ENCODE results near the gene TCP11L1.
"Not testable (repeated sequence)": the region's sequence is repeated elsewhere in the genome, so short reads cannot be mapped to it uniquely, and the experiment has no call there.

The TCP11L1 gene

DNA sequence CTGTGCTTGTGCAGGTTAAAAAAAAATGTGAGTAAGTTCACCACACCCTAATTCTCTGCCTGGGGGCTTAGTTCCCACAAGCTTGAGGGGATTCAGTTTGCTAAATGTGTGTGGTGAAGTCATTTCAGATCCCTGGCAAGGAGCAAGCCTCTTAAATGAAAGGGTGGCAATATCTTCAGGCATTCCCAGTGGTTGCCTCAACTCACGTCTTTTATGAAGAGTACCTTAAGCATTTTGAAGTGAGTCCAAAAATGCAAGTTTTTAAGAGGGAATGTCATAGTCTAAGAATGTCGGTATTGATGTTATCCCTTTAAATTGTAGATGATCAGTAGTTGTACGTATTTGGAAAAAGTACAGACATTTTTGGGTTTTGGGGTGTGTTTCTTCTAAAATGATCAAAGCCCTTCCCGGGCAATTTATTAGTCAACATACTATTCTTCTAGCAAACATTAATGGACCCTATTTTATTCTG lies 4.9 kb downstream of the TCP11L1 start:
- H3K27ac ChIP-seq = no peak overlapping the region
- H3K4me1 ChIP-seq = peaks cover 2% of the 10 kb centered on the region
- no peak overlapping the region for H2AFZ ChIP-seq
- no peak overlapping the region for H3K4me3 ChIP-seq (ENCODE audit: low read depth, low read length)
- no peaks in the 10 kb centered on the region for H3K36me3 ChIP-seq (ENCODE audit: control insufficient read depth, insufficient read depth, low read length)
- TF ChIP-seq CTCF (IDR thresholded peaks at IDR 0.05) = no peak
- H3K27me3 ChIP-seq (ENCODE audit: control insufficient read depth, insufficient read depth, low read length) = no peaks in the 10 kb centered on the region
- no peaks in the 10 kb centered on the region for H3K79me2 ChIP-seq
- H3K9me3 ChIP-seq (ENCODE audit: control insufficient read depth, low read length) = no peaks in the 10 kb centered on the region
- H3K4me2 ChIP-seq (ENCODE audit: low read length) = no peak overlapping the region
- H3K9ac ChIP-seq = no peak overlapping the region

DNA sequence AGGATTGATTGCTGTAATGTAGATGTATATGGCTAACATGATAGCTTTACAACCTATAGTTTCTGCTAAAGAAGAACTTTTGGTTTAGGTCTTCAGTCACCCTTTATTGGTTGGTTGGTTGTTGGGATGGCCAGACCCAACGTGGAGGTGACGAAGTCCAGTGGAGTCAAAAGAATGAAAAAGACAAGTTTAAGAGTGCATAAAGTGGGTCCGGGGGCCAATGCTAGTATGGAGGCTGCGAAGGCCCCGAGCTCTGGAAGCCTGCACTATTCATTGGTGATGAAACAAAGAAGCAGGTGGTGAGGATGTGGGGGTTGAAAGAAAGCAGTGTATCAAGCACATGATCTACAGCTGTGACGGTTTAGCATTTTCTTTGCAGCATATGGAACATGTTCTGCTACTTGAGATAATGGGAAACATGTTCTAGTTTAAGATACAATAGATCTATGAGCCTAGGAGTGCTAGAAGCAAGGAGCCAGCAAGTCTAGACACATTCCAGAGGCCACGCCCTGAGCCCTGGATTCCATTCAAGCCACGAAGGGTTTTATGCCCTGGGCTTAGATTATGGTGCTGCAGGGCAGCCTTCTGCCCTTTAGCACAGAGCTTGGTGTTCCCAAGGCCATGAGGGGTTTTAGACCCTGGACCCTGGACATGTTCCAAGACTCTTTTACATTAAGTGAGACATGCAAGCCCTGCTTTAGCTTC lies 6.3 kb downstream of the TCP11L1 start:
- H3K36me3 ChIP-seq (ENCODE audit: control insufficient read depth, insufficient read depth, low read length) = no peaks in the 10 kb centered on the region
- H3K4me1 ChIP-seq = no peaks in the 10 kb centered on the region
- no peaks in the 10 kb centered on the region for H3K27me3 ChIP-seq (ENCODE audit: control insufficient read depth, insufficient read depth, low read length)
- no peak overlapping the region for H3K4me3 ChIP-seq (ENCODE audit: low read depth, low read length)
- H3K27ac ChIP-seq = no peak overlapping the region
- no peak for TF ChIP-seq CTCF (IDR thresholded peaks at IDR 0.05)
- H3K4me2 ChIP-seq (ENCODE audit: low read length) = no peak overlapping the region
- H3K9ac ChIP-seq = no peak overlapping the region
- H3K79me2 ChIP-seq = no peaks in the 10 kb centered on the region
- no peak overlapping the region for H2AFZ ChIP-seq
- H3K9me3 ChIP-seq (ENCODE audit: control insufficient read depth, low read length) = no peaks in the 10 kb centered on the region

DNA sequence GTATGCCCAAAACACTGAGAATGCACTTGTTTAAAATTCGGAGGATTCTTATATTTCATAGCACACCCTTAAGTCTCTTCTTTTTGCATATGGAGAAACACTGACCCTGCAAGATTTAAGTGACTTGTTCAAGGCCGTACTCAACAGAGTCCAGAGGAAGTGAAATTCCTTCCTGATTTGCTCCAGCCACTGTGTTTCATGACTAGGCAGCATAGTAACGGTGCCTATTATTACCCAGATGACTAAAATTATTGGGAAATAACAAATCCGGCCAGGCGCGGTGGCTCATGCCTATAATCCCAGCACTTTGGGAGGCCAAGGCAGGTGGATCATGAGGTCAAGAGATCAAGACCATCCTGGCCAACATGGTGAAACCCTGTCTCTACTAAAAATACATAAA lies 9.3 kb downstream of the TCP11L1 start:
- H3K9ac ChIP-seq; H3K36me3 ChIP-seq (ENCODE audit: control insufficient read depth, insufficient read depth, low read length); H3K27me3 ChIP-seq (ENCODE audit: control insufficient read depth, insufficient read depth, low read length); H2AFZ ChIP-seq; H3K27ac ChIP-seq; H3K9me3 ChIP-seq (ENCODE audit: control insufficient read depth, low read length); H3K4me1 ChIP-seq; H3K4me2 ChIP-seq (ENCODE audit: low read length); H3K79me2 ChIP-seq; H3K4me3 ChIP-seq (ENCODE audit: low read depth, low read length): not testable (repeated sequence)

- not testable (repeated sequence) for H3K9ac ChIP-seq; H3K4me1 ChIP-seq; H3K4me2 ChIP-seq (ENCODE audit: low read length); H3K27ac ChIP-seq; H3K27me3 ChIP-seq (ENCODE audit: control insufficient read depth, insufficient read depth, low read length); H3K9me3 ChIP-seq (ENCODE audit: control insufficient read depth, low read length); H3K36me3 ChIP-seq (ENCODE audit: control insufficient read depth, insufficient read depth, low read length); H2AFZ ChIP-seq; H3K4me3 ChIP-seq (ENCODE audit: low read depth, low read length); H3K79me2 ChIP-seq
Observed at GRCh38 chr11:33049565-33050408, 10.4 kb downstream of the TCP11L1 start.

DNA sequence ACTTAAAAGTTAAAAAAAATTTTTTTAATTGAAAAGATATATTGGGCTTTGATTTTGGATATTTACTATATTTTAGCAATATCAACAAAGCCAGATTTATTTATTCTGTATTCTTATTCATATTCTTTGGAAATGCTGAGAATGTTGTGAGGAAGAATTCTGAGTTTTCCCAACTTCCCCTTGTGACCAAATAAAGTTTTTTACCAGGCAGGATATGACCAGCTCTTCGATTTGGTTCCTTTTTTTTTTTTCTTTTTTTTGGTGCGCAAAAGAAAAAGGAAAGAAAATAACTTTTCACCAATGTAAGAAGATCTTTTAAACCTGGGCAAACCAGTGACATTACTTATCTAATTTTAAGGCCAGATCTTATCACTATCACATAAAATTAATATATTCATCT lies 12.9 kb downstream of the TCP11L1 start:
- Histone ChIP-seq H3K27ac (no peak overlapping the region), H3K9ac (no peak overlapping the region), H3K4me2 (ENCODE audit: low read length) (no peak overlapping the region), H2AFZ (no peak overlapping the region), H3K9me3 (ENCODE audit: control insufficient read depth, low read length) (no peaks in the 10 kb centered on the region), H3K79me2 (no peaks in the 10 kb centered on the region), H3K4me1 (no peaks in the 10 kb centered on the region), H3K27me3 (ENCODE audit: control insufficient read depth, insufficient read depth, low read length) (no peaks in the 10 kb centered on the region), H3K36me3 (ENCODE audit: control insufficient read depth, insufficient read depth, low read length) (no peaks in the 10 kb centered on the region), H3K4me3 (ENCODE audit: low read depth, low read length) (no peak overlapping the region)
- no peak for TF ChIP-seq CTCF (IDR thresholded peaks at IDR 0.05)

Data from parathyroid adenoma (tissue), 2 donors.